ENCODE measurements around the gene CTNNA2.

CTNNA2 gene

GRCh38 chr2:80053522-80054345, 540.9 kb downstream of the CTNNA2 start:
- Histone ChIP-seq H2AFZ (ENCODE audit: low read depth, low read length) (no peak overlapping the region), H4K8ac (ENCODE audit: low read length) (no peak overlapping the region), H2BK12ac (ENCODE audit: low read length in 2 of 2) (no peak overlapping the region), H3K23ac (ENCODE audit: low read length in 2 of 2) (no peak overlapping the region), H2AK5ac (ENCODE audit: low read length, severe bottlenecking) (no peak overlapping the region), H3K9ac (ENCODE audit: low read length) (no peak overlapping the region), H3K9me3 (ENCODE audit: control insufficient read depth, low read length) (no peaks in the 10 kb centered on the region), H3K36me3 (ENCODE audit: control insufficient read depth in 1 of 2, insufficient read depth in 2 of 2, low read depth in 1 of 2, low read length in 2 of 2) (no peaks in the 10 kb centered on the region), H4K91ac (ENCODE audit: low read length) (no peak overlapping the region), H2BK5ac (ENCODE audit: low read depth, low read length, poor library complexity, severe bottlenecking) (no peak overlapping the region), H3K4me1 (ENCODE audit: control insufficient read depth, insufficient read depth, low read depth, low read length) (no peaks in the 10 kb centered on the region), H2BK15ac (ENCODE audit: low read depth, poor library complexity, severe bottlenecking) (no peak overlapping the region), H3K27ac (ENCODE audit: low read length, poor library complexity, severe bottlenecking) (no peak overlapping the region), H3K4me3 (ENCODE audit: insufficient read depth in 1 of 2, low read depth in 1 of 2, low read length in 2 of 2) (no peak overlapping the region), H3K4ac (ENCODE audit: low read depth in 1 of 2, low read length in 2 of 2) (no peak overlapping the region), H2BK120ac (ENCODE audit: low read depth, low read length) (no peak overlapping the region), H3K27me3 (ENCODE audit: control insufficient read depth in 1 of 2, insufficient read depth in 1 of 2, low read length in 2 of 2) (peaks cover 0 to 3% of the 10 kb centered on the region in 2 experiments), H3K79me1 (replicated peaks; ENCODE audit: low read length, poor library complexity, severe bottlenecking) (no peaks in the 10 kb centered on the region), H3K18ac (ENCODE audit: low read depth in 1 of 2, low read length in 2 of 2) (no peak overlapping the region), H3K14ac (ENCODE audit: low read length in 2 of 2) (no peak overlapping the region), H3K4me2 (ENCODE audit: low read length, poor library complexity, severe bottlenecking) (no peak overlapping the region)
- 31% methylated on average over 6 of the region's 8 CpGs for WGBS
- DNase-seq = no peak

GRCh38 chr2:80054346-80054675, 541.5 kb downstream of the CTNNA2 start:
- 74% methylated on average over 2 of the region's 2 CpGs for WGBS
- Histone ChIP-seq H4K8ac (ENCODE audit: low read length) (no peak overlapping the region), H3K14ac (ENCODE audit: low read length in 2 of 2) (no peak overlapping the region), H4K91ac (ENCODE audit: low read length) (no peak overlapping the region), H2BK5ac (ENCODE audit: low read depth, low read length, poor library complexity, severe bottlenecking) (no peak overlapping the region), H3K27me3 (ENCODE audit: control insufficient read depth in 1 of 2, insufficient read depth in 1 of 2, low read length in 2 of 2) (peaks cover 0 to 3% of the 10 kb centered on the region in 2 experiments), H3K36me3 (ENCODE audit: control insufficient read depth in 1 of 2, insufficient read depth in 2 of 2, low read depth in 1 of 2, low read length in 2 of 2) (no peaks in the 10 kb centered on the region), H2BK120ac (ENCODE audit: low read depth, low read length) (no peak overlapping the region), H3K23ac (ENCODE audit: low read length in 2 of 2) (no peak overlapping the region), H3K4me2 (ENCODE audit: low read length, poor library complexity, severe bottlenecking) (no peak overlapping the region), H2BK15ac (ENCODE audit: low read depth, poor library complexity, severe bottlenecking) (no peak overlapping the region), H2AFZ (ENCODE audit: low read depth, low read length) (no peak overlapping the region), H2AK5ac (ENCODE audit: low read length, severe bottlenecking) (no peak overlapping the region), H3K27ac (ENCODE audit: low read length, poor library complexity, severe bottlenecking) (no peak overlapping the region), H3K79me1 (replicated peaks; ENCODE audit: low read length, poor library complexity, severe bottlenecking) (no peaks in the 10 kb centered on the region), H3K9ac (ENCODE audit: low read length) (no peak overlapping the region), H3K4me3 (ENCODE audit: insufficient read depth in 1 of 2, low read depth in 1 of 2, low read length in 2 of 2) (no peak overlapping the region), H2BK12ac (ENCODE audit: low read length in 2 of 2) (no peak overlapping the region), H3K4me1 (ENCODE audit: control insufficient read depth, insufficient read depth, low read depth, low read length) (no peaks in the 10 kb centered on the region), H3K18ac (ENCODE audit: low read depth in 1 of 2, low read length in 2 of 2) (no peak overlapping the region), H3K9me3 (ENCODE audit: control insufficient read depth, low read length) (no peaks in the 10 kb centered on the region), H3K4ac (ENCODE audit: low read depth in 1 of 2, low read length in 2 of 2) (no peak overlapping the region)
- DNase-seq = no peak

GRCh38 chr2:80057956-80058355, 545.1 kb downstream of the CTNNA2 start:
- Histone ChIP-seq H3K4me1 (ENCODE audit: control insufficient read depth, insufficient read depth, low read depth, low read length) (no peaks in the 10 kb centered on the region), H3K18ac (ENCODE audit: low read depth in 1 of 2, low read length in 2 of 2) (no peak overlapping the region), H3K4me3 (ENCODE audit: insufficient read depth in 1 of 2, low read depth in 1 of 2, low read length in 2 of 2) (no peak overlapping the region), H2BK120ac (ENCODE audit: low read depth, low read length) (no peak overlapping the region), H3K23ac (ENCODE audit: low read length in 2 of 2) (no peak overlapping the region), H2BK15ac (ENCODE audit: low read depth, poor library complexity, severe bottlenecking) (no peak overlapping the region), H4K91ac (ENCODE audit: low read length) (no peak overlapping the region), H3K9ac (ENCODE audit: low read length) (no peak overlapping the region), H3K14ac (ENCODE audit: low read length in 2 of 2) (no peak overlapping the region), H3K27ac (ENCODE audit: low read length, poor library complexity, severe bottlenecking) (no peak overlapping the region), H3K4ac (ENCODE audit: low read depth in 1 of 2, low read length in 2 of 2) (no peak overlapping the region), H3K36me3 (ENCODE audit: control insufficient read depth in 1 of 2, insufficient read depth in 2 of 2, low read depth in 1 of 2, low read length in 2 of 2) (no peaks in the 10 kb centered on the region), H2AFZ (ENCODE audit: low read depth, low read length) (no peak overlapping the region), H2BK12ac (ENCODE audit: low read length in 2 of 2) (no peak overlapping the region), H2AK5ac (ENCODE audit: low read length, severe bottlenecking) (no peak overlapping the region), H3K79me1 (replicated peaks; ENCODE audit: low read length, poor library complexity, severe bottlenecking) (no peaks in the 10 kb centered on the region), H2BK5ac (ENCODE audit: low read depth, low read length, poor library complexity, severe bottlenecking) (no peak overlapping the region), H3K4me2 (ENCODE audit: low read length, poor library complexity, severe bottlenecking) (no peak overlapping the region), H3K9me3 (ENCODE audit: control insufficient read depth, low read length) (no peaks in the 10 kb centered on the region), H4K8ac (ENCODE audit: low read length) (no peak overlapping the region), H3K27me3 (ENCODE audit: control insufficient read depth in 1 of 2, insufficient read depth in 1 of 2, low read length in 2 of 2) (peaks cover 0 to 3% of the 10 kb centered on the region in 2 experiments)
- 100% methylated on average over 1 of the region's 1 CpG for WGBS
- no peak for DNase-seq

DNA sequence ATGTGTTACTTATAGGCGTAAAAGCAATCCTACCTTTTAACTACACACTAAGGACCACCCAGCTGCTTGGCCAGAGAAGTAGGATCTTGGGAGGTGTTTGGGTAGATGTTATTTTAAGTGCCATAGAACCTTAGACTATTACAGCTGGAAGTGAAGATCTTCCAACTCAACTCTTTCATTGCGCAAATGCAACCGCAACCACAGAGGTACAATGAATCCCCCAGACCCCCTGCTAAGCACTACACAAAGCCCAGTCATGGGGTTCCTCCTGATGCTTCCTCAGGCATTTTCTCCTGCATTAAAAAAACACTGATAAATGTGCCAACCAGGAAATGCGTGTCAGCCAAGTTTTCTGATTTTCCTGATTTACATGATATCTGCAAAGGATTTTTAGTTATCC, 545.7 kb downstream of the CTNNA2 start:
- Histone ChIP-seq H3K4ac (ENCODE audit: low read depth in 1 of 2, low read length in 2 of 2) (no peak overlapping the region), H2AK5ac (ENCODE audit: low read length, severe bottlenecking) (no peak overlapping the region), H2AFZ (ENCODE audit: low read depth, low read length) (no peak overlapping the region), H4K91ac (ENCODE audit: low read length) (no peak overlapping the region), H3K4me3 (ENCODE audit: insufficient read depth in 1 of 2, low read depth in 1 of 2, low read length in 2 of 2) (no peak overlapping the region), H3K4me1 (ENCODE audit: control insufficient read depth, insufficient read depth, low read depth, low read length) (no peaks in the 10 kb centered on the region), H3K36me3 (ENCODE audit: control insufficient read depth in 1 of 2, insufficient read depth in 2 of 2, low read depth in 1 of 2, low read length in 2 of 2) (no peaks in the 10 kb centered on the region), H4K8ac (ENCODE audit: low read length) (no peak overlapping the region), H3K27me3 (ENCODE audit: control insufficient read depth in 1 of 2, insufficient read depth in 1 of 2, low read length in 2 of 2) (peaks cover 0 to 3% of the 10 kb centered on the region in 2 experiments), H3K27ac (ENCODE audit: low read length, poor library complexity, severe bottlenecking) (no peak overlapping the region), H3K18ac (ENCODE audit: low read depth in 1 of 2, low read length in 2 of 2) (no peak overlapping the region), H3K9me3 (ENCODE audit: control insufficient read depth, low read length) (no peaks in the 10 kb centered on the region), H2BK12ac (ENCODE audit: low read length in 2 of 2) (no peak overlapping the region), H3K23ac (ENCODE audit: low read length in 2 of 2) (no peak overlapping the region), H3K14ac (ENCODE audit: low read length in 2 of 2) (no peak overlapping the region), H2BK120ac (ENCODE audit: low read depth, low read length) (no peak overlapping the region), H3K9ac (ENCODE audit: low read length) (no peak overlapping the region), H2BK5ac (ENCODE audit: low read depth, low read length, poor library complexity, severe bottlenecking) (no peak overlapping the region), H3K79me1 (replicated peaks; ENCODE audit: low read length, poor library complexity, severe bottlenecking) (no peaks in the 10 kb centered on the region), H2BK15ac (ENCODE audit: low read depth, poor library complexity, severe bottlenecking) (no peak overlapping the region), H3K4me2 (ENCODE audit: low read length, poor library complexity, severe bottlenecking) (no peak overlapping the region)
- 92% methylated on average over 3 of the region's 4 CpGs for WGBS
- no peak for DNase-seq
